Posterior cingulate gyrus (tissue), 11 donors: Measurements from ENCODE around the gene BFSP1.

Experiments
- DNase-seq, 10 donors: peaks; one replicate each; pipeline versions ENCODE4 v3.0.0 to v3.0.0-alpha.2; 2020 to 2021; ENCODE audit warnings: mixed read lengths in 3 of 10
- intact Hi-C: fragments of 100-400 bp; cut with DNase I; formaldehyde crosslinking; loops from one replicate; pipeline ENCODE4 v1.15.1; 2023

BFSP1 gene

DNA sequence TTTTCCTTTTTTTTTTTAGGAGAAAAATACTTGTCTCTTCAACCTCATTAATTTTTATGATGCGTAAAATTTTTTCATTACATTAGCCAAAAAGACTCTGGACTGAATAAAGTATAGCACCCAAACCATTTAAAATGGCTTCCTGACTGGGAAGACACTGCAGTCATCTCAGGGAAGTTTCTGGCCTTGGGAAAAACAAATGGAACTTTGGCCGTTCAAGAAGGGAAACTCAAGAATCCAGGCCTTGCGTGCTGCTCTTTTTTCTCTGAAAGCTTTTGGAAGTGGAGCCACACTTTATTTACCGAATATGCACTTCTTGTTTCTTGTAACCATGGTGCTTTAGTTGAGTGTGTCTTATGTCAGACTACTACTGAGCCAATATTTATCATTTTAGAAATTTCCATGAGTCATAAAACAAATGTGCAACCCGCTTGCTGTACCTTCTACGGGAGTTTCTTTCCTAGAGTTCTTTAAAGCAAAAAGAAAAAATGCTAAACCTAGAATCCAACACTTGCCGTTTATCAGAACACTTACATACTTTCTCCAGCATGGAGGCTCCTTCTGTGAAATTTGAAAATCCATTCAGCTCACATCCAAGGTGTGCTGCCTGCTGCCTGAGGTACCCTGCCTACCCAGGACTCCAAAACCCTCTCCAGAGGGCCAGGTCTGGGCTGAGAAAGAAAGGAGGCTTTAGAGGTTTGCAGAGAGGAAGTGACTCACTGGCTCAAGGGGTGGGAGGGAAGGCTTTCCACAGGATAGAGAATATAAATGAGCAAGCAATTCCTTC lies 27.2 kb upstream of the BFSP1 start:
- peak in 2 of 10 donors; percentile 8 to 16 for DNase-seq

DNA sequence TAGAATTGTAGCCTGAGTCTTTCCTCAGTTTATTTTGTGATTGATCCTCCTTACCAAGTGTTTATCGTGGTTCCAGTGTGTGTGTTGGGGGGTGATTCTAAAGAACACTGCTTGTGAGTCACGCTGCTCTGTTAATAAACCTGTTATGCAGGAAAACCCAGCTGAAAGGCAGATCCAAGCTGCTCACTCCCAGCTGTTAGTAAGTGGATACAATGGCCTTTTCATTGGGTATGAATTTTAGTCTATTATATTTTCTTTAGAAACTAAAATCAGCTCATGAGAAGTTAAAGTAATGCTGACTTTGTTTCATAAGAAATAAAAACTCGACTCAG lies 26.5 kb upstream of the BFSP1 start:
- intact Hi-C loops, result no loop called here

More for the DNA sequence above, 27.2 kb upstream of the BFSP1 start:
- intact Hi-C loops, result no loop called here

DNA sequence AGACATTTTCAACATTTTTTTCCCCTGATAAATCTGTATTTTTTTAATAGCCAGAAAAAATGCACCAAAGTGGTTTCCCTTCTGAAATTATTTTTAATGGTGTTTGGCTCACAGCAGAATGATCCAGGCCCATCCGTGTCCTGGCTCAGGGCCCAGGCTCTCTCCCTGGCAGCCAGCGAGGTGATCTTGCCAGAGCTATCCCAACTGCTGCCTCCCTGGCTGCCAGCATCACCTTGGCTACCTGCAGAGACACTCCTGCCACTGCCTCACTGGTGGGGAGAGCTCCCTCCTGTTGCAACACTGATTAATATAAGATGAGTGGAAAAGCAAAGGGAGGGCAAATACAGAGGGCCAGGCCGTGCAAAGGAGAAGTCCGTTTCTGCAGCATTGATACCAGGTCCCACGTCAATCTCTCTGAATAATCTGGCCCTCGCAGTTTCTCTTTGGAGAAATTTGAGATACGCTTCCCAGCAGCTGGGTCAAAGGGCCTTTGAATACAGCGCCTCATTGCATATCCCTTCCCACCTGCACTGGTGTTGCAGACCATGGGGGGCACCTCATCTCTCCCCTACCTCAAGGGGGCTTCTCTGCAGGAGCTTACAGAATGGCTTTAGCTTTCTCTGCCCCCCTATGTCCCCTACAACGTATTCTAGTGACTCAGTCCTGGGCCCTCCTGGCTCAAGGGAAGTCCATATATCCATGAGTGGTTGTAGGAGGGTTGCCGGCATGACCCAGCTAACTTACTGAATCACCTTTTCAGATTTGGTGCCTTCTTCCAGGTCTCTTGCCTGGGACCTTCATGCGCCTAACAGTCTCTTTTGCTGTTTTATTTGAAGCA lies 25.9 kb upstream of the BFSP1 start:
- DNase-seq, result peak in 7 of 10 donors; percentile 27 to 87 (median 39)
- intact Hi-C loops, result no loop called here

More for the DNA sequence above, 26.5 kb upstream of the BFSP1 start:
- no peak for DNase-seq

DNA sequence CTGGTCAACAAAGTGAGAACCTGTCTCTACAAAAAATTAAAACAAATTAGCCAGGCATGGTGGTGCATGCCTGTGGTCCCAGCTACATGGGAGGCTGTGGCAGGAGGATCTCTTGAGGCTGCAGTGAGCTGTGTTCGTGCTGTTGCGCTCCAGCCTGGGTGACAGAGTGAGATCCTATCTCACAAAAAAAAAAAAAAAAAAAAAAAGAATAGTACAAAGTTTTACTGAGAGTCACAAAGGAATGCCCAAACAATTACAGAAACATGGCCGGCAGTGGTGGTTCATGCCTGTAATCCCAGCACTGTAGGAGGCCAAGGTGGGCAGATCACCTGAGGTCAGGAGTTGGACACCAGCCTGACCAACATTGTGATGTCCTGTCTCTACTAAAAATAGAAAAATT lies 23.9 kb upstream of the BFSP1 start:
- intact Hi-C loops, result no loop called here
- DNase-seq, result no peak

DNA sequence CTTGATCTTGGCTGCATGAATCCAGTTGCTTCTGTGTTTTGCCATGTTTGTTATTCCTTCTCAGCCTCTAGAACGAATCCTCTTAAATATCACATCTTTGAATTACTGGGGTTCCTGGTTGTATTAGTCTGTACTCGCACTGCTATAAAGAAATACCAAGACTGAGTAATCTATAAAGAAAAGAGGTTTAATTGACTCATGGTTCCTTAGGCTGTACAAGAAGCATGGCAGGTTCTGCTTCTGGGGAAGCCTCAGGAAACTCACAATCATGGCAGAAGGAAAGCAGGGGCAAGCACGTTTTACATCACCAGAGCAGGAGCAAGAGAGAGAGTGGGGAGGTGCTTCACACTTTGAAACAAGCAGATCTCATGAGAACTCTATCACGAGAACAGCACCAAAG lies 18.0 kb upstream of the BFSP1 start:
- intact Hi-C loops, result no loop called here
- DNase-seq, result no peak

DNA sequence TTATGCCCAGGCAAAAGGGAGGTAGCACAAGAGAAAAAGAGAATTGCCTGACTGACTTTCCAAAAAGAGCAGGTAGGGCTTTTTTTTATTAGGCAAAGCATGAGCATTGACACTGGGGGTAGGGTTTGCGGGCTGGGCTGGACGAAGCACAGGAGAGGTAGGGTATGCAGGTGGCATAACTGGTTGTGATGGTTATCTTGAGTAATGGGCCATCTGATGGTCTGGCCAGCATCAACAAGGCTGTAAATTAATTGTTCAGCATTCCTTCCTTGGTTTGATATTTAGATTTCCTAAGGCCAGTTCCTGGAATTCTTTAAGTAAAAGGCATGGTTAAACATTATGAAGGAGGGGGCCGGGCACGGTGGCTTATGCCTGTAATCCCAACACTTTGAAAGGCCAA lies 13.9 kb upstream of the BFSP1 start:
- no peak for DNase-seq
- intact Hi-C loops, result no loop called here

DNA sequence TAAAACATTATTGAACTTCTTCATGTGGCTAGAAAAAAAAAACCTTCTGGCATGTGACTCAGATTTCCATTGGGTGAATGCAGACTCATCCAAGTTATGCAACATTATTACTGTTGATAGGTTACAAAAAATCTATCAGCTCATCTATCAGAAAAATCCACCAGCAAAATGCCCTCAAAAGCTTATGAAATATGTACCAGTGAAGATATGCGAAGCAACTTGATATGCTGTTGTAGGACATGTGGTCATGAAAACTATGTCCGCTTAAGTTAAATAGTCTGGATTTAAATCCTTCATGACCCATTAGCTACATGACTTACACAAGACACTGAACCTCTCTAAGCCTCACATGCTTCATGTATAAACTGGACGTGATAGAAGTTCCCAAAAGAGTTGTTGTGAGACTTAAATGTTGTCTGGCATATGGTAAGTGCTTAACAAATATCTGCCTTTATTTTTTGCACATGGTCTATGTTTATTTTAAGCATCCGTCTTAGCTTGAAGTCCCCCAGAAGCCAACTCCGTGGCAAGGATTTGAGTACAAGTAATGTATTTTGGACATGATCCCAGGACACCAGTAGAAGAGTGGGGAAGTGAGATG lies 12.5 kb upstream of the BFSP1 start:
- no peak for DNase-seq
- intact Hi-C loops, result no loop called here

DNA sequence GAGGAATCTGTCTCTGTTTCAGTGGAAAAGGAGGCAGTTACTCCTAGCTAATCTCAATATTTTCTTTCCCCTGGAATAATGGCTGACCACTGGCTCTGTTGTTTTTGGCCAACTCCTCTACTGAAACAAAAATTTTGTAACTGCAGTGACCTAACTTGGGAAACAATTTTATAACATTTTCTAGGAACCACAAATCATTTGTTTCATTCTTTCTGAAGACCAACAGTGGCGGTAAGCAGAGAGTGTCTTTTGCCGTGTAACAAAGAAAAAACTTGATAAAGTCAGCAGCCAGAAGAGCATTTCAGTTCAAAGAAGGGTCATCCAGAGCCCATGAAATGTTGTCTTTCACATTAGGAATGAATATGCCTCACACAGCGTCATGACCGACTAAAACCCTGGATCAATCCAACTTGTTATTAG lies 11.8 kb upstream of the BFSP1 start:
- intact Hi-C loops, result no loop called here
- no peak for DNase-seq

DNA sequence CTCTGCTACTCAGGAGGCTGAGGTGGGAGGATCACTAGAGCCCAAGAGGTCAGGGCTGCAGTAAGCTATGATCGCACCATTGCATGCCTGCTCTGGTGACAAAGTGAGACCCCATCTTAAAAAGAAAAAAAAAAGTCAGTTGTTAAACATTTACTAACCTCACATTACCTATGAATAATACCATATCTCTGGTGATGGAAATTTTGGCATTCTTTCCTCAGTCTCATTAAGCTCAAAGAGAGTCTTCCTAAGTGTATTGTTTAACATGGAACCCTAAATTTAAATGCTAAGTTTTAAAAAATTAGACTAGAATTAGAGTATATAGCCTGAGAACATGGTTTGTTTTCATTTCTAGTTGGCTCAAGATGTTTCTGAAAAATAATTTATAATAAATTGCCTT lies 11.3 kb upstream of the BFSP1 start:
- DNase-seq, result no peak
- intact Hi-C loops, result no loop called here

DNA sequence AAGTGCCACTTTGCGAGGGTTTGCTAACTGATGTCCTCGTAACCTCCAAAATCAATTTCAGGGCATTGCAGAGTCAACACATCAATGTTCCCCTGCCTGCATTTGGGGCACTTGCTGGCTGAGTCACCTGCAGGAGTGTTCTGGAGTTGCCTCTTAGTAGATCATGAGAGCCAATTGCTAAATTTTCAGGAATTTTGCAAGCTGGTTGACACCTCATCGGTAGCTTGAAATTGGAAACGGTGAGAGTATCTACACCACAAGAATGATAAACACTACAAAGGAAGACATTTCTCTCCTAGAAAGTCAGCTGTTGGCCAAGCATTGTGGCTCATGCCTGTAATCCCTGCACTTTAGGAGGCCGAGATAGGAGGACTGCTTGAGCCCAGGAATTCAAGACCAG lies 10.8 kb upstream of the BFSP1 start:
- intact Hi-C loops, result no loop called here
- peak in 1 of 10 donors; percentile 28 for DNase-seq

DNA sequence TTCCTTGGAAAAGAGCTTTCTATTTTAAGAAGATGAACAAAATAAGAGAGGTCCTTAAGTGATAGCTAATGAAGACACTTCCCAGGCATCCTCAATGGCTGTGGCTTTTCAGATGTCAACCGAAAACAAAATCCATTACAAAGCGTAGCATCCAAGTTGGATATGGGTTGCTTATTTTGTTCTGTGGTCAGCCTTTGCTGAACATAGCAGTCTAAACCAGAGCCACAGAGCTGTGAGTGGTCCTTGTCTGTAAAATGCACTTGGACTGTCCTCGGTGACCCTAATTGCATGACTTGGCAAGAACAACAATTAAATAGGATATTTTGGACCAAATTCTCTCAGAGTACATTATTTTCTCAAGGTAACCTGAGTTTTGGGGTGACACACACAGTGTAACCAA lies 10.4 kb upstream of the BFSP1 start:
- intact Hi-C loops, result no loop called here
- DNase-seq, result no peak

DNA sequence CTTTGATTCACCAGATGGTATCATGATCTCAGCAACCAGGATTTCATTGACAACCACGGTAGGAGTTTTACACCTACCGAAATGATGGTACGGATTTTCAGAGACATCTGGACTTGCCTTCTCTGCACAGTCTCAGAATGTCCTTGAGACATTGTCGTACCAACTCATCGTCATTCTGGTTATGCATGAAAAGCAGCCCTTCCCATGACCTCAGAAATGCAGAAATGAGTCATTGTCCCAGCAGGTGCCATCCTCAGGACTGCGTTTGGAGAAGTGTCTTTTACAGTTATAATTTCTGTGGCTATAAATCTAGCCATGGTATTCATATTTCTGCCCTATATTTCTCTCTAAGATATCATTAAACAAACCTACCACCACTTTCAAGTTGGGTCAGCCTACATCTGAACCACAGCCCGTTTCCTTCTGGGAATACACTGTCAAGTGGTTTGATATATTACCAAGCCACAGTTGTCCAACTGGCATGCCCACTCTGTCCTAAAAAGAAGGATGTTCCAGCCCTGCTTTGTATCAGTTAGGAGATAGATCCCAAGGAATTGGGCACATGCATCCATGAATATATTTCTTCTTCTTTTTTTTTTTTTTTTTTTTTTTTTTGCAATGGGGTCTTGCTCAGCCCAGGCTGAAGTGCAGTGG lies 7.5 kb upstream of the BFSP1 start:
- intact Hi-C loops, result loop anchor here (10.0 kb wide), 2 partner anchors 136 to 426 kb away; partner anchors contain the start of genes MGME1 and SNX5

DNA sequence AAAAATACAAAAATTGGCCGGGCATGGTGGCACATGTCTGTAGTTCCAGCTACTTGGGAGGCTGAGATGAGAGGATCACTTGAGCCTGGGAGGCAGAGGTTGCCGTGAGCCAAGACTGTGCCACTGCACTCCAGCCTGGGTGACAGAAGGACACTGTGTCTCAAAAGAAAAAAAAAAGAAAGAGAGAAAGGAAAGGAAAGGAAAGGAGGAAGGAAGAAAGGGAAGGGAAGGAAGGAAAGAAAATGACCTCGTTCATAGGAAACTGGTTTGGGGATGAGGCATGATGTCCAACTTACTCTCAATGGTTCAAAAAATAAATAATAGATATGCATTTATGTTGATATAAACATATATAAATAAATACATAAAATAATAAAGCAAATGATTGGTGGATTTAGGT lies 6.8 kb upstream of the BFSP1 start:
- intact Hi-C loops, result loop anchor here (1.0 to 10.0 kb wide), 4 partner anchors 79 to 427 kb away; partner anchors contain the start of genes MGME1 and SNX5

More for the DNA sequence above, 7.5 kb upstream of the BFSP1 start:
- no peak for DNase-seq

DNA sequence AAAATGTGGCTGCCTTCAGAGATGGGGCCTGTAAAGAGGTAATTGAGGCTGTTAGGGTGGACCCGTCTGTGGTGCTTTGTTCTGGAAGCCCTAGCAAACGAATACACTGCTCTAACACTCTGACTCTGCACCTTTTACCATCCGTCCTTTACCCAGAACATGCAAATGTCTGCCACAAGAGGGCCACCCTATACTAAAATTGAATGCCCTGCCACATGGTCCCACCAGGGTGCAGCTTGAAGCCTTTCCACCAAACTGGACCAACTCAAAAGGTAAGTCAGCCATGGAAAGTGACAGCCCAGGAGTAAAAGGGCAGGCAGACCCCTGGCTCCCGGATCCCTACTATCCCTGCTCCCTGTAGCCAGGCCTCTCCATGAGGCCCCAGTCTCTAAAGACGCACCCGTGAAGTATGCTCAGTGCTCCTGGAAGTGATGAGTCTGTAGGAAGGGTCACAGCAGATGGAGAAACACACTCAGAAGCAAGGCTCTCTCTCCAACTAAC lies 5.8 kb upstream of the BFSP1 start:
- DNase-seq, result peak in 7 of 10 donors; percentile 34 to 93 (median 65)
- intact Hi-C loops, result loop anchor here (1.0 to 10.0 kb wide), 4 partner anchors 80 to 428 kb away; partner anchors contain the start of genes MGME1 and SNX5

More for the DNA sequence above, 6.8 kb upstream of the BFSP1 start:
- DNase-seq, result peak in 1 of 10 donors; percentile 36

DNA sequence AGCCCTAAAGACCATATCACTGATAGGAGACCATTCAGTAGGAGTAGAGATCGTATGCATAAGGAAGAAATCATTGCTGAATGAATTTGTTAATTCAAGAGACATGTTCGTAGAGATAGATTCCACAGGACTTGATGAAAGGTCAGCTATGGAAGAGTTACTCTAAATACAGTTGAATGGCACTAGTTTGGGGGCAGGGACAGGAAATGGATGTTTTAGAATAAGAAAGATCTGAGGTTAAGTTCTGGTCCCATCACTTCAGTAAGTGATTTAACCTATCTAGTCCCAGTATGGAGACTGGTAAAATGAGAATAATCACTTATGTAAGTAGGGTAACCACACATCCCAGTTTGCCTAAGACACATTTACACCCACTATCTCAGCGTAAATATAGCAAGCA lies 2.9 kb upstream of the BFSP1 start:
- DNase-seq, result no peak
- intact Hi-C loops, result loop anchor here (10.0 kb wide), 2 partner anchors 141 to 431 kb away; partner anchors contain the start of genes MGME1 and SNX5

DNA sequence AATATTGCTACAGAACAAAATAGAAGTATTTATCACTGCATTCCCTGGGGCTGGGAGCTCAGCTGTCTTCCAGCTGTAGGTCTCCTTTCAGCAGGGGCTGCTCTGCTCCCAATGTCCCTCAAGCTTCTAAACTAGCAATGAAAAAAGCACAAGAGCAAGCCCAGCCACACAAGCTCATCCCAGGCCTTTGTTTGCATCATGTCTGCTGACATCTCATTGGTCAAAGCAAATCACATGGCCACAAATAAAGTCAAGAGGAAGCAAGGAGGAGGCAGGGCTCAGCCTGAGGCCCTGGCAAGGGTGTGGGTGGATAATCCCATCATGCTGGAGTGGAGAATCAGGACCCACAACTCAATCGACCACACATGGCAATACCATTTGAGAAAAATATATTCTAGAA lies 2.2 kb upstream of the BFSP1 start:
- intact Hi-C loops, result loop anchor here (10.0 kb wide), 2 partner anchors 141 to 431 kb away; partner anchors contain the start of genes MGME1 and SNX5
- peak in 2 of 10 donors; percentile 14 to 33 for DNase-seq

DNA sequence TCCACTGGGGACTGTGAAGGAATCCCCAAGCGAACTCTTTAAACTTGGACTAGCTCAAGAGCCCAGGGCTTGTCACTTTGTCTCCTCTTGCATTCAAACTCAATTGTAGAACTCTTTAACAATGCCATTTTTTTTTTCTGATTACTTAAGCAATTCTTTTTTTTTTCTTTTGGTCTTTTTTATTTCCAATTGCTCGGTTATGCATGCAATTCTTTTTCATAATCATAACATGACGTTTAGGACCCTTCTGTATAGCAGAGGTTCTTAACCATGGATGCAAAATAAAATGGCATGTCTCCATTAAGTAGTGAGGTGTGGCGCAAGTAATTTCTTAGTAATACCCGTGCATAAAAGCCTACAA lies 466 bp upstream of the BFSP1 start:
- intact Hi-C loops, result loop anchor here (10.0 kb wide), 2 partner anchors 143 to 433 kb away; partner anchors contain the start of genes MGME1 and SNX5

DNA sequence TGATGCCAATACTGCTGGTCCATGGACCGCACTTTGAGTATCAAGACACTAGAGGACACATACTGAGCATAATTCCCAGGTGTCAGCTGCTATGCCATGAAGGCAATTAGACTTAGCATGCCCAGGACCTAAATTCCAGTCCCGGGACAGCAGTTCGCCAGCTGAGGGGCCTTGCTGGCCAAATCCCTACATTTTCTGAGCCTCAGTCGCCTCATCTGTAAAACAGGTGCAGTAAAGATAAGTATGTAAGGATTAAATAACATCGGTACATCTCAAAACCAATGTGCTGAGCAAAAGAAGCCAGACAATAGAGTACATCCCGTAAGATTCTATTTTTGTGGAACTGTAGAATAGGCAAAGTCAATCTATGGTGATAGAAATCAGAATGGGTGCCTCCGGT lies 1.0 kb downstream of the BFSP1 start:
- intact Hi-C loops, result loop anchor here (10.0 kb wide), 2 partner anchors 145 to 435 kb away; partner anchors contain the start of genes MGME1 and SNX5
- DNase-seq, result no peak

More for the DNA sequence above, 466 bp upstream of the BFSP1 start:
- DNase-seq, result no peak

DNA sequence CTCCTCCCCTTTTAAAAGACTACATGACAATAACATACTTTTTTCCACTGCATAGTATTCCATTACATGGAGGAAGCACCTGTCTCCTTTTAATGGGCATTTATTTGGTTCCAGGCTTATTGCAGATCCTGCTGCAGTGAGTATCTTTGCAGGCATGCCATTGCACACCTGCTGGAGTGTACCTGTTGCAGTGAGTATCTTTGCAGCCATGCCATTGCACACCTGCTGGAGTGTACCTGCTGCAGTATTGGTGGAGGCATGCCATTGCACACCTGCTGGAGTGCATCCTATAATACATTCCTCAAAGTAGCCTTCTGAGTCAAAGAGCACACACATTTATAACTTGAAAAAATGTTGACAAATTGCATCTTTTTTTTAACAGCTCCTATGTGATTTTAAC lies 1.6 kb downstream of the BFSP1 start:
- DNase-seq, result no peak

DNA sequence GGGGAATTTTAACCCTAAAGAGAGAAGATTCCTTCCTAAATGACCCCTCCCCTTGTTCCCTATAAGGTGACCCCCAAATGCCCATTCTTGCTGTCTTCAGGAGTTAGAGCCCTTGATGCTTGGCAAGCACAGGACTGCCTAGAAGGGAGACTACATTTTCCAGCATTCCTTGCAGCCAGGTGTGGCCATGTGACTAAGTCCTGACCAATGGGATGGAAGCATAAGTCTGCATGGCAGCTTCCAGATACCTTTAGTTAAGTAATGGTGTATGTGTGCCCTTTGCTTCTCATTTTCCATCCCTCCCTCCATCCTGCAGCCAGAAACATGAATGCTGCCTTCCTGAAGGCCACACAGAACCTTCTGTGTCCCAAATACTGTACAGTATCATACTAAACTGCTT lies 5.5 kb downstream of the BFSP1 start:
- intact Hi-C loops, result no loop called here
- peak in 4 of 10 donors; percentile 28 to 90 (median 41) for DNase-seq

More for the DNA sequence above, 1.6 kb downstream of the BFSP1 start:
- intact Hi-C loops, result no loop called here
